ENCODE data around the gene PXYLP1. TPM values are rescaled to one million over a fixed set of nuclear protein-coding genes. Genes with fewer than 3 reads are reported as not detected.

Gene PXYLP1
- total and polyA plus RNA-seq, 8 donors = 11.6 to 35.3 (median 28.3) TPM

GRCh38 chr3:141268306-141268705, 36.7 kb downstream of the PXYLP1 start:
- H3K9me3 ChIP-seq = no peaks in the 10 kb centered on the region
- intact Hi-C loops (cut with DNase I) = no loop called here
- ATAC-seq = no peak

GRCh38 chr3:141268791-141269190, 37.2 kb downstream of the PXYLP1 start:
- ATAC-seq (no peak), DNase-seq (no peak)
- Histone ChIP-seq H3K4me3 (no peak overlapping the region), H3K27me3 (no peaks in the 10 kb centered on the region), H3K9me3 (no peaks in the 10 kb centered on the region), H3K36me3 (no peaks in the 10 kb centered on the region), H3K4me1 (no peaks in the 10 kb centered on the region), H3K27ac (no peak overlapping the region)
- no peak for TF ChIP-seq CTCF (IDR thresholded peaks at IDR 0.05)
- intact Hi-C loops (cut with DNase I) = no loop called here

More at GRCh38 chr3:141268306-141268705, 36.7 kb downstream of the PXYLP1 start:
- no peaks in the 10 kb centered on the region for H3K27me3 ChIP-seq
- no peak overlapping the region for H3K27ac ChIP-seq
- DNase-seq = no peak
- no peak overlapping the region for H3K4me3 ChIP-seq
- H3K36me3 ChIP-seq = no peaks in the 10 kb centered on the region
- H3K4me1 ChIP-seq = no peaks in the 10 kb centered on the region
- TF ChIP-seq CTCF (IDR thresholded peaks at IDR 0.05) = no peak

GRCh38 chr3:141269961-141270360, 38.3 kb downstream of the PXYLP1 start:
- DNase-seq = no peak
- Histone ChIP-seq H3K36me3 (no peaks in the 10 kb centered on the region), H3K9me3 (no peaks in the 10 kb centered on the region), H3K27ac (no peak overlapping the region), H3K27me3 (no peaks in the 10 kb centered on the region), H3K4me3 (no peak overlapping the region), H3K4me1 (no peaks in the 10 kb centered on the region)
- intact Hi-C loops (cut with DNase I) = no loop called here
- no peak for ATAC-seq
- TF ChIP-seq CTCF (IDR thresholded peaks at IDR 0.05) = no peak

GRCh38 chr3:141271279-141272030, 39.8 kb downstream of the PXYLP1 start:
- no peaks in the 10 kb centered on the region for H3K9me3 ChIP-seq
- H3K4me3 ChIP-seq = no peak overlapping the region
- intact Hi-C loops (cut with DNase I) = no loop called here
- H3K36me3 ChIP-seq = no peaks in the 10 kb centered on the region
- TF ChIP-seq CTCF (IDR thresholded peaks at IDR 0.05) = no peak
- no peak for DNase-seq
- H3K27ac ChIP-seq = no peak overlapping the region
- ATAC-seq = no peak
- peaks cover 3 to 14% of the 10 kb centered on the region in 2 donors for H3K4me1 ChIP-seq
- no peaks in the 10 kb centered on the region for H3K27me3 ChIP-seq

GRCh38 chr3:141272906-141273662, 41.5 kb downstream of the PXYLP1 start:
- Histone ChIP-seq H3K4me3 (no peak overlapping the region), H3K9me3 (no peaks in the 10 kb centered on the region), H3K27ac (no peak overlapping the region), H3K27me3 (no peaks in the 10 kb centered on the region), H3K4me1 (peaks cover 3 to 14% of the 10 kb centered on the region in 2 donors), H3K36me3 (no peaks in the 10 kb centered on the region)
- intact Hi-C loops (cut with DNase I) = no loop called here
- no peak for TF ChIP-seq CTCF (IDR thresholded peaks at IDR 0.05)
- DNase-seq (no peak), ATAC-seq (no peak)
